ENCODE measurements around the gene SLC26A2.
"Not testable (repeated sequence)": the region's sequence is repeated elsewhere in the genome, so short reads cannot be mapped to it uniquely, and the experiment has no call there.

Gene SLC26A2

DNA sequence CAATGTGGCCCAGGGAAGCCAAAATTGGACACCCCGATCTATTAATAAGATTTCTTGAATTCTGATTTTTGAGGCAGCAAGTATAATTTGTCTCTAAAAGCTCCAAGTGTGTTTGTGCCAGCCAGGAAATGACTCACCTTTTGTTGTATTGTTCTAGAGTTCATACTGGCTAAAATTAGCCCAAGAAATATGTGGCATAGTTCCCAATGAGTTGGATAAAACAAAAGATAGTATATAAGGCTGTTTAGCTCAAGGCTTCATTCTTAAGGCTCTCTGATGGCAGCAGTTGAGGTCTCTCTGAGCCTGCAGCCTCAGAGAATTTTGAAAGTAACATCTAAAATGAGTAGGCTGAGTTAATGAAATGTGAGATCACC is 61.6 kb downstream of the SLC26A2 start:
- DNase-seq, result no peak
- no peaks in the 10 kb centered on the region for H3K9me3 Mint-ChIP-seq
- H3K36me3 Mint-ChIP-seq (ENCODE audit: low read depth), result peaks cover 68% of the 10 kb centered on the region

DNA sequence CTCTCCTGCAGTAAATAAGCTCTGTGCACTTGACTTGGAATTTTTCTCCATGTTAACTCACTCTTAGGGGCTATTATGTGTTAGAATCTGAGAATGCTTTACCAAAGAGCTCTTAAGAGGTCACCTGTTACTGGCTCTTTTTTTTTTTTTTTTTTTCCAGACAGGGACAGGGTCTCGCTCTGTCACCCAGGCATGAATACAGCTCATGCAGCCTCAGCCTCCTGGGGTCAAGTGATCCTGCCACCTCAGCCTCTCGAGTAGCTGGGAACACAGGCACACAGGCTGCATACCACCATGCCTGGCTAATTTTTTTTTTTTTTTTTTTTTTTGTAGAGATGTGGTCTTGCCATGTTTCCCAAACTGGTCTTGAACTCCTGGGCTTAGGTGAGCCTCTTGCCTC is 62.1 kb downstream of the SLC26A2 start:
- ATAC-seq, result no peak
- Mint-ChIP-seq H3K4me1 (peaks cover 14% of the 10 kb centered on the region), H3K9me3 (no peaks in the 10 kb centered on the region), H3K36me3 (ENCODE audit: low read depth) (peaks cover 66% of the 10 kb centered on the region), H3K27ac (no peak overlapping the region), H3K4me3 (no peak overlapping the region), H3K27me3 (no peaks in the 10 kb centered on the region)
- DNase-seq, result no peak

More for the DNA sequence above, 61.6 kb downstream of the SLC26A2 start:
- peaks cover 14% of the 10 kb centered on the region for H3K4me1 Mint-ChIP-seq
- no peak overlapping the region for H3K4me3 Mint-ChIP-seq
- H3K27ac Mint-ChIP-seq, result peak overlapping the region; percentile 52
- ATAC-seq, result no peak
- no peaks in the 10 kb centered on the region for H3K27me3 Mint-ChIP-seq

- ATAC-seq, result no peak
- Mint-ChIP-seq H3K27me3 (no peaks in the 10 kb centered on the region), H3K4me3 (no peak overlapping the region), H3K9me3 (no peaks in the 10 kb centered on the region), H3K36me3 (ENCODE audit: low read depth) (peaks cover 70% of the 10 kb centered on the region), H3K27ac (no peak overlapping the region), H3K4me1 (peaks cover 14% of the 10 kb centered on the region)
- no peak for DNase-seq
Measured at GRCh38 chr5:150023136-150023535, 62.6 kb downstream of the SLC26A2 start.

- Mint-ChIP-seq H3K4me3 (no peak overlapping the region), H3K27ac (no peak overlapping the region), H3K27me3 (no peaks in the 10 kb centered on the region), H3K36me3 (ENCODE audit: low read depth) (peaks cover 68% of the 10 kb centered on the region), H3K9me3 (no peaks in the 10 kb centered on the region), H3K4me1 (peaks cover 14% of the 10 kb centered on the region)
- DNase-seq (no peak), ATAC-seq (no peak)
Measured at GRCh38 chr5:150024346-150024984, 63.9 kb downstream of the SLC26A2 start.

- Mint-ChIP-seq H3K4me1 (peaks cover 5% of the 10 kb centered on the region), H3K36me3 (ENCODE audit: low read depth) (peaks cover 65% of the 10 kb centered on the region), H3K27me3 (no peaks in the 10 kb centered on the region), H3K9me3 (no peaks in the 10 kb centered on the region), H3K4me3 (no peak overlapping the region), H3K27ac (no peak overlapping the region)
- no peak for DNase-seq
- no peak for ATAC-seq
Measured at GRCh38 chr5:150026682-150027172, 66.2 kb downstream of the SLC26A2 start.

GRCh38 chr5:150028047-150028446 is 67.5 kb downstream of the SLC26A2 start:
- peaks cover 61% of the 10 kb centered on the region for H3K36me3 Mint-ChIP-seq (ENCODE audit: low read depth)
- H3K9me3 Mint-ChIP-seq, H3K27me3 Mint-ChIP-seq, H3K4me1 Mint-ChIP-seq, DNase-seq, ATAC-seq, H3K4me3 Mint-ChIP-seq, H3K27ac Mint-ChIP-seq: not testable (repeated sequence)

DNA sequence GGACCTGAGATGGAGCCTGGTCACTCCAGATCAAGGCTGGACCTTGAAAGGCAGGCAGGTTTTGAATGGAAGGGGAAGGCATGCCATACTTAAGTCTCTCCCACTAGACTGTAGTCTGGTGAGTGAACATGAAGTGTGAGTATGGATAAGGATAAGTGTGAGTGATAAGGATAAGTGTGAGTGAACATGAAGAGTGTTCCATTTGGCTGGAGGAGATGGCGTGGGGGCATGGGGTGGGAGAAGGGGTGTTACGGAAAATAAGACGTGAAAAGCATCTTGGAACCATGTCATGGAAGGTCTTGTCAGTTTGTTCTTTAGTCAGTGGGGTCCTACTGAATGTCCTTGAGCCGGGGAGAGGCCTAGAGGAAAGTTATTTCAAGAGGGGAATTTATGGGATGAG is 72.8 kb downstream of the SLC26A2 start:
- Mint-ChIP-seq H3K4me1 (no peaks in the 10 kb centered on the region), H3K9me3 (no peaks in the 10 kb centered on the region), H3K27ac (no peak overlapping the region), H3K36me3 (ENCODE audit: low read depth) (peaks cover 66% of the 10 kb centered on the region), H3K27me3 (no peaks in the 10 kb centered on the region), H3K4me3 (no peak overlapping the region)
- DNase-seq (no peak), ATAC-seq (no peak)

GRCh38 chr5:150034662-150035061 is 74.1 kb downstream of the SLC26A2 start:
- H3K27me3 Mint-ChIP-seq, result no peaks in the 10 kb centered on the region
- ATAC-seq, result no peak
- H3K36me3 Mint-ChIP-seq (ENCODE audit: low read depth), result peaks cover 63% of the 10 kb centered on the region
- no peak overlapping the region for H3K4me3 Mint-ChIP-seq
- DNase-seq, result no peak
- H3K4me1 Mint-ChIP-seq, result no peaks in the 10 kb centered on the region
- H3K27ac Mint-ChIP-seq, result no peak overlapping the region
- H3K9me3 Mint-ChIP-seq, result no peaks in the 10 kb centered on the region

DNA sequence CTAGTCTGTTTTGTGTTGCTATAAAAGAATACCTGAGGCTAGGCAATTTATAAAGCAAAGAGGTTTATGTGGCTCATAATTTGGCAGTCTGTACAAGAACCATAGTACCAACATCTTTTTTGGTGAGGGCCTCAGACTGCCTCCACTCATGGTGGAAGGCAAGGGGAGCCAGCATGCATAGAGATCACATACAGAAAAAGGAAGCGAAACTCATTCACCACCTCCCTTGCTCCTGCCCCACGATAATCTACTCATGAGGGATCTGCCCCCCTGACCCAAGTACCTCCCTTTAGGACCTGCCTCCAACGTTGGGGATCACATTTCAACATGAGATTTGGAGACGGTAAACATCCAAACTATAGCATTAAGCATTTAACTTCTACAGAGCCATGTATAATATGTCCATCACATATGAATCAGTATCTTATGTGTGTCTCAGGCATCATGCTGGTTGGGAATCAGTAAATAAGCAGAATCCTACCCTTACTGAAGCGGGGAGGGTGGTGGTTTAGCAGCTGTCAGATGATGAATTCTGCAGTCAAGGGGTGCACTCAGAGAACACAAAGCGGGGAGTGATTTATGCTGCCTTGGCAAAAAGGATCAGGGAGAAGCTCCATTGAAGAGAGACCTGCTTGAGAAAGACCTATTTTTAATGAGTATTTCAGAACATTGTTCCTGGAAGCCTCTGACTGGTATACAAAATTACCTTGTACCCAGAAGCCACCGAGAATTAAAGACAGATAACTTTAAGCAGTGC is 74.8 kb downstream of the SLC26A2 start:
- DNase-seq, result no peak
- H3K27ac Mint-ChIP-seq, result no peak overlapping the region
- H3K4me1 Mint-ChIP-seq, result no peaks in the 10 kb centered on the region
- peaks cover 65% of the 10 kb centered on the region for H3K36me3 Mint-ChIP-seq (ENCODE audit: low read depth)
- no peak for ATAC-seq
- no peaks in the 10 kb centered on the region for H3K27me3 Mint-ChIP-seq
- H3K4me3 Mint-ChIP-seq, result no peak overlapping the region
- no peaks in the 10 kb centered on the region for H3K9me3 Mint-ChIP-seq

- Mint-ChIP-seq H3K9me3 (no peaks in the 10 kb centered on the region), H3K36me3 (ENCODE audit: low read depth) (peaks cover 69% of the 10 kb centered on the region), H3K4me3 (no peak overlapping the region), H3K27ac (no peak overlapping the region), H3K4me1 (no peaks in the 10 kb centered on the region), H3K27me3 (no peaks in the 10 kb centered on the region)
- DNase-seq, result no peak
- ATAC-seq, result no peak
Measured at GRCh38 chr5:150036513-150036912, 76.0 kb downstream of the SLC26A2 start.
